ENCODE results near the gene RHOH.
A peak's percentile ranks its signal among the peaks of the same experiment; 100 is the strongest.

Gene RHOH

GRCh38 chr4:40206426-40206825 lies 9.6 kb downstream of the RHOH start:
- no peak for DNase-seq

GRCh38 chr4:40209401-40209800 lies 12.6 kb downstream of the RHOH start:
- DNase-seq, result no peak

- no peak for DNase-seq
Measured at GRCh38 chr4:40210776-40211175, 13.9 kb downstream of the RHOH start.

- no peak for DNase-seq
Measured at GRCh38 chr4:40211224-40212185, 14.7 kb downstream of the RHOH start.

GRCh38 chr4:40212674-40213527 lies 16.1 kb downstream of the RHOH start:
- no peak for DNase-seq

- DNase-seq, result no peak
Measured at GRCh38 chr4:40214038-40214437, 17.2 kb downstream of the RHOH start.

GRCh38 chr4:40214661-40215418 lies 18.0 kb downstream of the RHOH start:
- DNase-seq, result no peak

GRCh38 chr4:40216622-40217366 lies 20.0 kb downstream of the RHOH start:
- no peak for DNase-seq

GRCh38 chr4:40221744-40222143 lies 24.9 kb downstream of the RHOH start:
- DNase-seq, result no peak

GRCh38 chr4:40223343-40223742 lies 26.5 kb downstream of the RHOH start:
- DNase-seq, result peak; percentile 23

GRCh38 chr4:40224432-40224831 lies 27.6 kb downstream of the RHOH start:
- peak; percentile 30 for DNase-seq

- peak; percentile 46 for DNase-seq
Measured at GRCh38 chr4:40225497-40225896, 28.7 kb downstream of the RHOH start.

- DNase-seq, result peak; percentile 67
Measured at GRCh38 chr4:40227284-40227683, 30.5 kb downstream of the RHOH start.

- DNase-seq, result peak; percentile 61
Measured at GRCh38 chr4:40228497-40229365, 31.9 kb downstream of the RHOH start.

GRCh38 chr4:40231316-40231863 lies 34.6 kb downstream of the RHOH start:
- peak; percentile 58 for DNase-seq

GRCh38 chr4:40232610-40233009 lies 35.8 kb downstream of the RHOH start:
- peak; percentile 59 for DNase-seq

- DNase-seq, result no peak
Measured at GRCh38 chr4:40233227-40233626, 36.4 kb downstream of the RHOH start.

- no peak for DNase-seq
Measured at GRCh38 chr4:40234519-40235039, 37.7 kb downstream of the RHOH start.

- peak; percentile 74 for DNase-seq
Measured at GRCh38 chr4:40238008-40238699, 41.3 kb downstream of the RHOH start.
